Heart left ventricle (tissue), 16 donors: ENCODE measurements around the gene AADACL3. TPM values are rescaled to one million over a fixed set of nuclear protein-coding genes. Genes with fewer than 3 reads are reported as not detected.

Experiments
- ATAC-seq, 4 donors: fragments of 200-7000 bp; cut with Tn5 transposase; one replicate each; pipeline ENCODE4 v1.9.1; 2020 to 2022; ENCODE audit warnings: moderate library complexity in 4 of 4, mild to moderate bottlenecking in 3 of 4, moderate number of reproducible peaks in 1 of 4
- DNase-seq, 5 donors: peaks; one replicate each; pipeline ENCODE4 v3.0.0-alpha.2; 2020
- H3K27ac ChIP-seq, 12 donors: fragments of 200-600 bp; sonication (generic) in 4 of 12; one replicate each; pipeline versions ENCODE4 v1.5.0 to v1.8.0; 2016 to 2022; ENCODE audit warnings: mild to moderate bottlenecking in 2 of 12
- H3K27me3 ChIP-seq, 9 donors: fragments of 200-600 bp; sonication (generic) in 2 of 9; one replicate each; pipeline versions ENCODE4 v1.5.1 to v1.8.0; 2016 to 2022; ENCODE audit warnings: mild to moderate bottlenecking in 3 of 9
- H3K36me3 ChIP-seq, 9 donors: fragments of 200-600 bp; sonication (generic) in 2 of 9; one replicate each; pipeline versions ENCODE4 v1.5.0 to v1.8.0; 2018 to 2022; ENCODE audit warnings: mild to moderate bottlenecking in 2 of 9
- H3K4me1 ChIP-seq, 12 donors: fragments of 200-600 bp; sonication (generic) in 4 of 12; one replicate each; pipeline versions ENCODE4 v1.5.0 to v1.8.0; 2016 to 2022; ENCODE audit warnings: mild to moderate bottlenecking in 3 of 12
- H3K4me3 ChIP-seq, 12 donors: fragments of 200-600 bp; sonication (generic) in 4 of 12; one replicate each; pipeline versions ENCODE4 v1.5.0 to v1.8.0; 2017 to 2022; ENCODE audit warnings: mild to moderate bottlenecking in 9 of 12, moderate library complexity in 4 of 12
- H3K9me3 ChIP-seq, 12 donors: fragments of 200-600 bp; sonication (generic) in 4 of 12; one replicate each; pipeline versions ENCODE4 v1.5.0 to v1.8.0; 2016 to 2022; ENCODE audit warnings: mild to moderate bottlenecking in 1 of 12
- POLR2A ChIP-seq, 2 donors: fragments of 450-650 bp; IDR thresholded peaks; one replicate each; pipeline ENCODE4 v1.6.1; 2017; ENCODE audit warnings: antibody characterized with exemption in 2 of 2, mild to moderate bottlenecking in 2 of 2, moderate library complexity in 2 of 2
- WGBS, 4 donors: extraction: QIAGEN DNeasy Blood & Tissue Kit in 2 of 4; methylation state at CpG; one replicate each; pipeline versions ENCODE4 v1.1.5 to v1.1.7; 2013 to 2018; 5-methylcytosine and 5-hydroxymethylcytosine counted together
- intact Hi-C, 10 donors: fragments of 100-400 bp; cut with DNase I; formaldehyde crosslinking; loops; one replicate each; pipeline versions ENCODE4 v1.11.1 to v1.14.2; 2022
- polyA plus RNA-seq, 2 donors: library from polyadenylated mRNA; stranded (reverse); fragments of 200-250 nt; gene quantifications; one replicate each; pipeline ENCODE4 v1.2.3, GENCODE V29; 2013
- total RNA-seq, 9 donors: library from RNA; depleted of rRNA in 2 of 9; stranded (reverse); fragments of >200 nt in 2 of 9; fragmentation: NEBNext Ultra II Directional in 3 of 9; extraction: Animal tissue kit (Norgen Biotek cat#: 25700) in 3 of 9; gene quantifications; one replicate each; pipeline versions ENCODE4 v1.1.0 to v1.2.4, GENCODE V29; 2016 to 2023
- TF ChIP-seq, protein P1 (sequence below), 12 donors: fragments of 200-600 bp; sonication (generic) in 4 of 12; IDR thresholded peaks; one replicate each; pipeline versions ENCODE4 v1.5.0 to v1.8.0; 2018 to 2022; ENCODE audit warnings: antibody characterized with exemption in 12 of 12, mild to moderate bottlenecking in 5 of 12
- donor health status: ischemic (EF 13 %, LVEDD 7.1; RV severe dilation, severe dysfunction).
- donor health status: healthy with polysubstance abuse.
- donor health status: DM: no; HTN: yes; CAD: no.
- donor health status: DM: no; HTN: no; CAD: no.
- donor health status: ischemic (EF 25% LVEDD 6.9; RV normal size, moderate dysfunction).
- donor health status: ischemic (EF 25% LVEDD 5.7; RV mildly dilated, moderate dysfunction).
- donor health status: healthy.
- donor health status: DM: yes; HTN: yes; CAD: no.
- donor health status: ischemic (EF 35%, LVEDD 5.7; RV mildly dilated, moderate dysfunction).
- donor health status: nonischemic (EF 11% LVEDD 7.7; RV severe dilation, severe dysfunction).
- donor health status: DM: yes; HTN: yes; CAD: no.
- donor health status: PGD.
- donor health status: ischemic (EF 29% LVEDD 5.4; RV normal size, mild dysfunction).
- donor health status: nonischemic (EF 23%, LVEDD 6.1; RV moderate dilation, normal function).

AADACL3 gene
- total and polyA plus RNA-seq, 11 donors: not detected

- H3K27ac ChIP-seq: no peak overlapping the region
- H3K9me3 ChIP-seq: peaks cover 0 to 4% (median 0%) of the 10 kb centered on the region in 12 donors
- no peaks in the 10 kb centered on the region for H3K36me3 ChIP-seq
- H3K27me3 ChIP-seq: peaks cover 0 to 12% (median 0%) of the 10 kb centered on the region in 9 donors
- WGBS, 4 donors: 84 to 87% (median 85%) methylated on average over 7 to 15 of the region's 15 CpGs
- no peak for TF ChIP-seq POLR2A (IDR thresholded peaks at IDR 0.05)
- TF ChIP-seq, protein P1, sequence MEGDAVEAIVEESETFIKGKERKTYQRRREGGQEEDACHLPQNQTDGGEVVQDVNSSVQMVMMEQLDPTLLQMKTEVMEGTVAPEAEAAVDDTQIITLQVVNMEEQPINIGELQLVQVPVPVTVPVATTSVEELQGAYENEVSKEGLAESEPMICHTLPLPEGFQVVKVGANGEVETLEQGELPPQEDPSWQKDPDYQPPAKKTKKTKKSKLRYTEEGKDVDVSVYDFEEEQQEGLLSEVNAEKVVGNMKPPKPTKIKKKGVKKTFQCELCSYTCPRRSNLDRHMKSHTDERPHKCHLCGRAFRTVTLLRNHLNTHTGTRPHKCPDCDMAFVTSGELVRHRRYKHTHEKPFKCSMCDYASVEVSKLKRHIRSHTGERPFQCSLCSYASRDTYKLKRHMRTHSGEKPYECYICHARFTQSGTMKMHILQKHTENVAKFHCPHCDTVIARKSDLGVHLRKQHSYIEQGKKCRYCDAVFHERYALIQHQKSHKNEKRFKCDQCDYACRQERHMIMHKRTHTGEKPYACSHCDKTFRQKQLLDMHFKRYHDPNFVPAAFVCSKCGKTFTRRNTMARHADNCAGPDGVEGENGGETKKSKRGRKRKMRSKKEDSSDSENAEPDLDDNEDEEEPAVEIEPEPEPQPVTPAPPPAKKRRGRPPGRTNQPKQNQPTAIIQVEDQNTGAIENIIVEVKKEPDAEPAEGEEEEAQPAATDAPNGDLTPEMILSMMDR (IDR thresholded peaks at IDR 0.05): no peak
- ATAC-seq: no peak
- intact Hi-C loops: no loop called here
- H3K4me1 ChIP-seq: no peaks in the 10 kb centered on the region
- H3K4me3 ChIP-seq: no peak overlapping the region
- DNase-seq: no peak
These were observed 61.1 kb downstream of the AADACL3 start for GRCh38 chr1:12776801-12777557.

Other genes starting within 250 kb of the AADACL3 start
- gene DHRS3, start 97.9 kb upstream of the AADACL3 start, total RNA-seq: 10 to 100 TPM; 28.6 to 84.0 (median 59.9) TPM
- gene DHRS3, start 97.9 kb upstream of the AADACL3 start, polyA plus RNA-seq: 100 to 1,000 TPM in 1 of 2 donors, 10 to 100 TPM in 1; 39.7 to 102 TPM
- gene AADACL4, start 72.0 kb upstream of the AADACL3 start, total RNA-seq: not detected
- not detected for gene AADACL4, start 72.0 kb upstream of the AADACL3 start, polyA plus RNA-seq
- not detected for gene CFAP107, start 30.1 kb downstream of the AADACL3 start, total RNA-seq
- not detected for gene CFAP107, start 30.1 kb downstream of the AADACL3 start, polyA plus RNA-seq
- not detected for gene PRAMEF12, start 57.6 kb downstream of the AADACL3 start, total RNA-seq
- not detected for gene PRAMEF12, start 57.6 kb downstream of the AADACL3 start, polyA plus RNA-seq
- not detected for gene PRAMEF1, start 75.3 kb downstream of the AADACL3 start, total RNA-seq
- gene PRAMEF1, start 75.3 kb downstream of the AADACL3 start, polyA plus RNA-seq: not detected
- gene PRAMEF11, start 115.3 kb downstream of the AADACL3 start, total RNA-seq: not detected
- gene PRAMEF11, start 115.3 kb downstream of the AADACL3 start, polyA plus RNA-seq: not detected
- not detected for gene HNRNPCL1, start 132.6 kb downstream of the AADACL3 start, total RNA-seq
- not detected for gene HNRNPCL1, start 132.6 kb downstream of the AADACL3 start, polyA plus RNA-seq
- not detected for gene PRAMEF2, start 141.0 kb downstream of the AADACL3 start, total RNA-seq
- not detected for gene PRAMEF2, start 141.0 kb downstream of the AADACL3 start, polyA plus RNA-seq
- gene PRAMEF4, start 170.1 kb downstream of the AADACL3 start, total RNA-seq: not detected
- gene PRAMEF4, start 170.1 kb downstream of the AADACL3 start, polyA plus RNA-seq: not detected
- not detected for gene PRAMEF10, start 182.2 kb downstream of the AADACL3 start, total RNA-seq
- not detected for gene PRAMEF10, start 182.2 kb downstream of the AADACL3 start, polyA plus RNA-seq
- gene PRAMEF7, start 200.5 kb downstream of the AADACL3 start, total RNA-seq: not detected
- not detected for gene PRAMEF7, start 200.5 kb downstream of the AADACL3 start, polyA plus RNA-seq
- not detected for gene PRAMEF6, start 231.5 kb downstream of the AADACL3 start, total RNA-seq
- gene PRAMEF6, start 231.5 kb downstream of the AADACL3 start, polyA plus RNA-seq: not detected